Measurements from ENCODE around the gene CEP44.
"Not testable (repeated sequence)": the region's sequence is repeated elsewhere in the genome, so short reads cannot be mapped to it uniquely, and the experiment has no call there.

Gene CEP44

GRCh38 chr4:174278467-174278866, 5.2 kb upstream of the CEP44 start:
- FAIRE-seq (no peak), DNase-seq (ENCODE audit: low spot score) (no peak)

GRCh38 chr4:174279433-174280155, 4.1 kb upstream of the CEP44 start:
- FAIRE-seq: no peak

DNA sequence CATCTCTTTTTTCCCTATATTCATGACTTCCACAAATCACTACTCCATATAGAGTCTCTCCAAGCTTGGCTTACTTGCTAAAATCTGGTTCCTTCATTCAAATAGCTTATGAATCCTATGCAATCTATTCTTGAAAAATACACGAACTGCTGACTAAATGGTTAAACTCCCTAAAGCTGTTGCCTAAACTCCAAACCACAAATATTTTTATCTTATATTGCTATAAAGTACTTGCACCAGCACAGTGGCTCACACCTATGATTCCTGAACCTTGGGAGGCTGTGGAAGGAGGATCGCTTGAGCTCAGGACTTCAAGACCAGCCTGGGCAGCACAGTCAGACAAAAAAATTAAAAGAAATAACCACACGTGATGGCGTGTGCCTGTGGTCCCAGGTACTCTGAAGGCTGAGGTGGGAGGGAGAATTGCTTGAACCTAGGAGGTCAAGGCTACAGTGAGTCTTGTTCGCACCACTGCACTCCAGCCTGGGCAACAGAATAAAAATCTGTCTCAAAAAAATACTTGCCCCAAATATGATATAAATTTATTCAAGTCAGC, 2.5 kb upstream of the CEP44 start:
- no peak for FAIRE-seq

More at GRCh38 chr4:174279433-174280155, 4.1 kb upstream of the CEP44 start:
- no peak for DNase-seq (ENCODE audit: low spot score)

DNA sequence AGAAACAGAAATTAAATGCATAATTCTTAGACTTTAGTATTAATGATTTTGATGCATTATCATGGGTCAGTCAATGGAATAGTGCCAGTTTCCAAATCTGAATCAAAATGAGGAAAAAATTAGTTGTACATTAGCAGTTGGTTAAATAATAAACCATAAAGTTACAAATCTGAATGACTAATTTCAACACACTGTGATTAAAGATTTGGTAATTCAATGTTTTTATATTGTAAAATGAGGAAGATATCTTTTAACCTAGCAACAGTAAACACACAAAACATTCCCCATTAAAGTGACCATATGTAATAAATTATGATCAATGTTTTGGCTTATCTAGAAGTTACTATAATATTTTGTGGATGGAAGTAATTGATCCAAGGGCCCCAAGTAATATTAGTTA, 1.8 kb upstream of the CEP44 start:
- FAIRE-seq: no peak
- DNase-seq (ENCODE audit: low spot score): no peak

More for the DNA sequence above, 2.5 kb upstream of the CEP44 start:
- no peak for DNase-seq (ENCODE audit: low spot score)

- FAIRE-seq (peak; percentile 44), DNase-seq (ENCODE audit: low spot score) (peak; percentile 78)
These were observed 740 bp upstream of the CEP44 start for GRCh38 chr4:174282836-174283506.

GRCh38 chr4:174284487-174284886, 776 bp downstream of the CEP44 start:
- DNase-seq (ENCODE audit: low spot score) (peak; percentile 3), FAIRE-seq (no peak)

GRCh38 chr4:174286870-174287269, 3.2 kb downstream of the CEP44 start:
- no peak for FAIRE-seq
- no peak for DNase-seq (ENCODE audit: low spot score)

- no peak for FAIRE-seq
- no peak for DNase-seq (ENCODE audit: low spot score)
These were observed 8.8 kb downstream of the CEP44 start for GRCh38 chr4:174292473-174292872.

GRCh38 chr4:174294641-174295040, 10.9 kb downstream of the CEP44 start:
- DNase-seq (ENCODE audit: low spot score); FAIRE-seq: not testable (repeated sequence)

DNA sequence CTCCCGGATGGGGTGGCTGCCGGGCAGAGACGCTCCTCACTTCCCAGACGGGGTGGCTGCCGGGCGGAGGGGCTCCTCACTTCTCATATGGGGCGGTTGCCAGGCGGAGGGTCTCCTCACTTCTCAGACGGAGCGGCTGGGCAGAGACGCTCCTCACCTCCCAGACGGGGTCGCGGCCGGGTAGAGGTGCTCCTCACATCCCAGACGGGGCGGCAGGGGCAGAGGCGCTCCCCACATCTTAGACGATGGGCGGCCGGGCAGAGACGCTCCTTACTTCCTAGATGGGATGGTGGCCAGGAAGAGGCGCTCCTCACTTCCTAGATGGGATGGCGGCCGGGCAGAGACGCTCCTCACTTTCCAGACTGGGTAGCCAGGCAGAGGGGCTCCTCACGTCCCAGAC, 11.4 kb downstream of the CEP44 start:
- FAIRE-seq: not testable (repeated sequence)

GRCh38 chr4:174303687-174304086, 20.0 kb downstream of the CEP44 start:
- no peak for FAIRE-seq
- DNase-seq (ENCODE audit: low spot score): no peak

More for the DNA sequence above, 11.4 kb downstream of the CEP44 start:
- DNase-seq (ENCODE audit: low spot score): not testable (repeated sequence)

DNA sequence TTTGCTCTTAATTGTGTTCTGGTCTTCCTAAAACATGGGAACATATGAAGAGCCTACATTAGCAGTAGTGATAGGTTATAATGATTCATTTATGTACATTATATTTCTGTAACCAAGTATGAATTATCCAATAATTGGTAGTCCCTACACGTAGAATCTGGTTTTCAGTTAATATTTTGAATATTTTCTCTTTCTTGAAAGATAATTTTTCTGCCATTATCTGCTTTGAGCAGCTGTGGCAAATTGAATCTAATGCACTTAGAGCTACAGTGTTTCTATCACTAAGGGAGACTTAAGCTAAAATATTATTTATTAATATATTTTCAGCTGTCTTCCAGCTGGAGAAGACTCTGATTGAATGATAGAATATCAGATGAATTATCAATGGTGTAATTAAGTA, 21.0 kb downstream of the CEP44 start:
- FAIRE-seq (no peak), DNase-seq (ENCODE audit: low spot score) (no peak)

GRCh38 chr4:174305961-174306360, 22.2 kb downstream of the CEP44 start:
- no peak for DNase-seq (ENCODE audit: low spot score)
- FAIRE-seq: no peak

DNA sequence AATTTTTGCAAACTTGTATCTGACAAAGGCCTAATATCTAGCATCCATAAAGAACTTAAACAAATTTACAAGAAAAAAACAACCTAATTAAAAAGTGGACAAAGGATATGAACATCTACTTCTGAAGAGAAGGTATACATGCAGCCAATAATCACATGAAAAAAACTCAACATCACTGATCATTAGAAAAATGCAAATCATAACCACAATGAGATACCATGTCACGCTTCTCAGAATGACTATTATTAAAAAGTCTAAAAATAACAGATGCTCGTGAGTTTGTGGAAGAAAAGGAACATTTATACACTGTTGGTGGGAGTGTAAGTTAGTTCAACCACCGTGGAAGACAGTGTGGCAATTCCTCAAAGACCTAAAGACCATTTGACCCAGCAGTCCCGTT, 24.0 kb downstream of the CEP44 start:
- FAIRE-seq (no peak), DNase-seq (ENCODE audit: low spot score) (no peak)

DNA sequence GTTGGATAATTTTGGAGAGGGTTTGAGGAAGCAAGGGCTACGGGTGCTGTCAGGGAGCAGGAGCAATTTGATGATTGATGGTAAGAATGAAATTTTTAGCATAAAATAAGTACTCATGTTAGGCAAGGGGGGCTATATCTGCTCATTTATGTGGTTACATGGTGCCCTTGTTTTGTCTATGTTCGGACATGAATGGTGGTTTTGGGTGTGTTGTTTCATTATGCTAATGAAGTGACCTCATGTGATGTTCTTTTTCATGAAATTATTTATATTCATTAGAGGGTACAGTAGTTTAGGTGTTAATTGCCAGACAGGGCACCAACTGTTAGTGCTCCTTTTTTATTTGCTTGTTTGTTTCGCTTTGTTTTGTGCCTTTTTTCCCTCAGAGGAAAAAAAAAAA, 29.3 kb downstream of the CEP44 start:
- DNase-seq (ENCODE audit: low spot score) (no peak), FAIRE-seq (no peak)

DNA sequence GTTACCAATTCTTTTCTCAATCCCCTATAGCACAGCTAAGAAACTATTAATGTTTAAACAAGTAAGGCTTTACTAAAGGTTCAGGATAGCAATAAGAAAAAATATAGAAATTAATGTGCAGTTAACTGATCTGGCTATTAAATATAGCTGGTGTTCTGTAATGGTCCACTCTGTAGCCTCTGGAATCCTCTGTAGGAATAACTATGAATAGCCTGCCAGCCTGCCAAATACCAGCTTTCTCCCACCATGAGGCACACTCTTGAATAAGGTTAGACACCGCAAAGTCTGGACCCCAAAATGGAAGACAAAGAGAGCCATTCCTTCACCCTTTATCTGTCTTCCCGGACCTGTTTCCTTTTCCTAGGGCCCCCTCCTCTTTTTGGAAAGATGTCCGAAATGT, 30.6 kb downstream of the CEP44 start:
- FAIRE-seq: no peak
- no peak for DNase-seq (ENCODE audit: low spot score)

DNA sequence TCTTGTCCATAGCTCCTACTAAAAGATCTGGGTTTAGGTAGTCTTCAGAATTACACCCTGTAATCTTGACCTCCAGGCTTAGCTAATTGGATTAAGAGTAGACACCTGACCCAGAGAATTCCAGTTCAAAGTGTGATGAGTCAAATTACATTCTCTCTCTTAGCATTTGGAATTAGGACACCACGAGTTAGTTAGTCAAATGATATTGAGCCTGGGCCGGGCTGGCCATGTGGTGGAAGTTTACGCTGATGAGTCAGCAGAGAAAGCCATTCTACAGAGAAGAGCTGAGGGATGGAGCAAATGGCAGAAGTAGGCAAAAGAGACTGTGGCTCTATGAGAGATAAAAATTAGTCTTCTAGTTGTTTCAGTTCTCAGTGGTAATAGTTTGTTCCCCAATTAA, 31.1 kb downstream of the CEP44 start:
- FAIRE-seq: no peak
- peak; percentile 17 for DNase-seq (ENCODE audit: low spot score)

- no peak for DNase-seq (ENCODE audit: low spot score)
- no peak for FAIRE-seq
These were observed 32.8 kb downstream of the CEP44 start for GRCh38 chr4:174316546-174316945.

GRCh38 chr4:174316954-174317353, 33.2 kb downstream of the CEP44 start:
- DNase-seq (ENCODE audit: low spot score) (no peak), FAIRE-seq (no peak)

DNA sequence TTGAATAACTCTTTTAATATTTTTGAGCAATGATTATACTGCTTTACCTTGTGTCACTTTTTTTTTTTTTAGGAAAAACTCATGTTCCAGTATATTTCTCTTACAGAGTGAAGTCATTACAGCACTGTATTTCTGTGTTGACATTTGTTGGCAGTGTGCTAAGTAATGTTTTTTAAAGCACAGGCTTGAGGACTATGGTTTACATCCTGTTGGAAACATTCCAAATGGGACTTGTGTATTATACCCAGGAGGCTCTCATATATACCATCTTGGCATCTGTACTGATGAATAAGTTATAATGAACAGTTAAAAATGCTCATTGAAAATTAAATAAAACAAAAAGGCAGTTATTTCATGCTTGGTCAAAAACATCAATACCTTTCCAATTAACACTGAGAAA, 33.8 kb downstream of the CEP44 start:
- DNase-seq (ENCODE audit: low spot score) (no peak), FAIRE-seq (no peak)

- no peak for FAIRE-seq
- DNase-seq (ENCODE audit: low spot score): no peak
These were observed 35.4 kb downstream of the CEP44 start for GRCh38 chr4:174318829-174319764.

Measured in urothelium cell line (cell line).